Kidney epithelial cell (primary cell): Measurements from ENCODE around the gene MOB4. TPM values are rescaled to one million over a fixed set of nuclear protein-coding genes. Genes with fewer than 3 reads are reported as not detected.
"Not testable (repeated sequence)": the region's sequence is repeated elsewhere in the genome, so short reads cannot be mapped to it uniquely, and the experiment has no call there.

Source experiments
- DNase-seq: peaks from one replicate; pipeline ENCODE4 v3.0.0-alpha.2; 2010; ENCODE audit warnings: low read depth
- H3K27me3 ChIP-seq: 2 replicates; pipeline ENCODE4 v1.6.0; 2011; ENCODE audit warnings: low read length; ENCODE audit not compliant: control insufficient read depth, insufficient read depth
- H3K36me3 ChIP-seq: 2 replicates; pipeline ENCODE4 v1.5.1; 2011; ENCODE audit warnings: low read length; ENCODE audit not compliant: control insufficient read depth, insufficient read depth
- H3K4me3 ChIP-seq: 2 replicates; pipeline ENCODE4 v1.5.1; 2011; ENCODE audit warnings: low read depth, mild to moderate bottlenecking, control low read depth, low read length
- total RNA-seq: library from RNA; depleted of rRNA; stranded (reverse); fragments of >200 nt; gene quantifications from 2 replicates; pipeline ENCODE4 v1.2.3, GENCODE V29; 2015
- TF ChIP-seq, protein P1 (sequence below): IDR thresholded peaks from 2 replicates; pipeline ENCODE4 v1.5.1; 2011; ENCODE audit warnings: mild to moderate bottlenecking, moderate library complexity, low read length, control low read depth, inconsistent platforms; ENCODE audit not compliant: insufficient read depth, poor library complexity, severe bottlenecking

Gene MOB4
- total RNA-seq, 1 donor from 2014 or later, result 37.1 TPM

DNA sequence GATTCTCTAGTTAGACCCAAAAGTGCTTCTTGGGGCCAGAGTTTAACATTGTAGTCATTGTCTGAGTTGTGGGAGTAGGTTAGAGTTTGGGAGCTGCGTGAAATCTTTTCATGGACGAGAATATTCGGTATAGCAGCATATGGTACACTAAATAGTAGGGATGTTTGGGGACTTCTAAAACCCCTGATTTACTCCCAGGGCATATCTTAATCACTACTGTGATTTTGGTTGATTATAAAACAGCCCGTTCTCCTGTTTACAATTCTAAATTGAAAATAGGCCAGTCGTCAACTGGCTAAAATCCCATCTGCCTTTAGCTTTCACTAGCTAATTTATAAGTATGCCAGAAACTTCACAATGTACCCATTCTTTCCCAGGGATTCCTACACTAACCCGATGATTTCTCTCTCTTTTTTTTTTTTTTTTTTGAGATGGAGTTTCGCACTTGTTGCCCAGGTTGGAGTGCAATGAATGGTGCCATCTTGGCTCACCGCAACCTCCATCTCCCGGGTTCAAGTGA, 44.3 kb downstream of the MOB4 start:
- Histone ChIP-seq H3K36me3 (no peaks in the 10 kb centered on the region), H3K27me3 (no peaks in the 10 kb centered on the region), H3K4me3 (no peak overlapping the region)
- no peak for DNase-seq
- TF ChIP-seq, protein P1, sequence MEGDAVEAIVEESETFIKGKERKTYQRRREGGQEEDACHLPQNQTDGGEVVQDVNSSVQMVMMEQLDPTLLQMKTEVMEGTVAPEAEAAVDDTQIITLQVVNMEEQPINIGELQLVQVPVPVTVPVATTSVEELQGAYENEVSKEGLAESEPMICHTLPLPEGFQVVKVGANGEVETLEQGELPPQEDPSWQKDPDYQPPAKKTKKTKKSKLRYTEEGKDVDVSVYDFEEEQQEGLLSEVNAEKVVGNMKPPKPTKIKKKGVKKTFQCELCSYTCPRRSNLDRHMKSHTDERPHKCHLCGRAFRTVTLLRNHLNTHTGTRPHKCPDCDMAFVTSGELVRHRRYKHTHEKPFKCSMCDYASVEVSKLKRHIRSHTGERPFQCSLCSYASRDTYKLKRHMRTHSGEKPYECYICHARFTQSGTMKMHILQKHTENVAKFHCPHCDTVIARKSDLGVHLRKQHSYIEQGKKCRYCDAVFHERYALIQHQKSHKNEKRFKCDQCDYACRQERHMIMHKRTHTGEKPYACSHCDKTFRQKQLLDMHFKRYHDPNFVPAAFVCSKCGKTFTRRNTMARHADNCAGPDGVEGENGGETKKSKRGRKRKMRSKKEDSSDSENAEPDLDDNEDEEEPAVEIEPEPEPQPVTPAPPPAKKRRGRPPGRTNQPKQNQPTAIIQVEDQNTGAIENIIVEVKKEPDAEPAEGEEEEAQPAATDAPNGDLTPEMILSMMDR, result no peak

DNA sequence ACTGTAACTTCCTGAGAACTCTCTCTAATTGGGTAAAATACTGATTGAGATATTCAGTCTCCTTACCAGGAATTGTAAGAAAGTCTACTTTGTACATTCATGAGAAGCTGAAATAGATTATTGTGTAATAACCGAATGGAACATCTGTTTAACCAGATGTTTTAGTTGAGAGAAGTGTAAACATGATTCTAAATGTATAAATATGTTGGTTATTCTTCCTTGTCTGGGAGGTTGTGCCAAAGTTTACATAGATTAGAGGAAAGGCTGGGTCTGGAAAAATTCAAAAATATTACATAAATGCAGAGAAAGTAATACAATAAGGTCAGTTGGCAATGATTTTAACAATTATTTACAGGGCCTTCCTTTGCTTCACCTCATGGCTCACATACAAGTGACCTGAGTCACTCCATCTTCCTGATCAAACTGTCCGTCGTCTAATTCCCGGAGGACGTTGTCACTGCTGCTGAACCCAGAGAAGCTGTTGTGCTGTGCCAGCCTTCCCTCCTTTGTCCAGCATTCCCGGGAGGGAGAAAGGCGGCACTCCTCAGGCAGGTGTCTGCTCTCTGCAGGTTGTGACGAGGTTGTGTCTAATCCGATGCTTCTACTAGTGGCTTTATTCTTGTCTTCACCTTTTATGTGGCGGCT, 55.9 kb downstream of the MOB4 start:
- TF ChIP-seq, protein P1, result no peak
- H3K27me3 ChIP-seq, result no peaks in the 10 kb centered on the region
- no peak overlapping the region for H3K4me3 ChIP-seq
- peak; percentile 45 for DNase-seq
- H3K36me3 ChIP-seq, result no peaks in the 10 kb centered on the region

DNA sequence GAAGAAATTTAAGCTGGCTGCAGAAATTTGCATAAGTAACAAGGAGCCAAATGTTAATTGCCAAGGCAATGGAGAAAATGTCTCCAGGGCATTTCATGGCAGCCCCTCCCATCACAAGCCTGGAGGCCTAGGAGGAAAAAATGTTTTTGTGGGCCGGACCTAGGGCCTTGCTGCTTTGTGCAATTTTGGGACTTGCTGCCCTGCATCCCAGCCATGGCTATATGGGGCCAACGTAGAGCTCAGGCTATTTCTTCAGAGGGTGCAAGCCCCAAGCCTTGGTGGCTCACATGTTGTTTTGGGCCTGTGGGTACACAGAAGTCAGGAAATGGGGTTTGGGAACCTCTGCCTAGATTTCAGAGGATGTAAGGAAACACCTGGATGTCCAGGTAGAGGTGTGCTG, 57.7 kb downstream of the MOB4 start:
- no peak for DNase-seq
- Histone ChIP-seq H3K36me3 (no peaks in the 10 kb centered on the region), H3K27me3 (no peaks in the 10 kb centered on the region), H3K4me3 (no peak overlapping the region)
- TF ChIP-seq, protein P1, result no peak

DNA sequence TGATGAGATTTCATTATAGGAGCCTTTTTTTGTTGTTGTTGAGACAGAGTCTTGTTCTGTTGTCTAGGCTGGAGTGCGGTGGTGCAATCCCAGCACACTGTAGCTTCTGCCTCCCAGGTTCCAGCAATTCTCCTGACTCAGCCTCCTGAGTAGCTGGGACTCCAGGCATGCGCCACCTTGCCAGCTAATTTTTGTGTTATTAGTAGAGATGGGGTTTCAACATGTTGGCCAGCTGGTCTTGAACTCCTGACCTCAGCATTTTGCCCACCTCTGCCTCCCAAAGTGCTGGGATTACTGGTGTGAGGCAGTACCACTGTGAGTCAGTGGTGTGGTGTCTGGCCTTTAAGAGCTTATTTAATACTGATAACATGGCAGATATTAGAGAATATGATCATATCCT, 60.1 kb downstream of the MOB4 start:
- no peak overlapping the region for H3K4me3 ChIP-seq
- no peaks in the 10 kb centered on the region for H3K27me3 ChIP-seq
- TF ChIP-seq, protein P1, result no peak
- no peak for DNase-seq
- H3K36me3 ChIP-seq, result no peaks in the 10 kb centered on the region

DNA sequence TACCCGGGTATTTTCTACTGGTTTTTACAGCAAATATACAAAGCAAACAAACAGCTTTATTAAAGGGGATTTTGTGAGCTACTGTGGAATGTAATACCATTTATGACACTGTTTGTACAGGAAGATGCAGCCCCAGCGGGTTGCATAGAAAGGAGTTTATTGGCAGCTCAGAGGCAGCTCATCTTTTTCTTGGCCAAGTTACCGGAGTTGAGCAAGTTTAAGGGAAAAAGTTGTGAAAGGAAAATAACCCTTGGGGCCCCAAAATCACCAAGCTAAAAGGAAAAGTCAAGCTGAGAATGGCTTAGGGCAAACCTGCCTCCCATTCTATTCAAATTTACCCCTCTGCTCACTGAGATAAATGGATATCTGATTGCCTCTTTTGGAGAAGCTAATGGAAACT, 60.8 kb downstream of the MOB4 start:
- DNase-seq, result no peak
- TF ChIP-seq, protein P1, result no peak
- Histone ChIP-seq H3K27me3 (no peaks in the 10 kb centered on the region), H3K4me3 (no peak overlapping the region), H3K36me3 (no peaks in the 10 kb centered on the region)

DNA sequence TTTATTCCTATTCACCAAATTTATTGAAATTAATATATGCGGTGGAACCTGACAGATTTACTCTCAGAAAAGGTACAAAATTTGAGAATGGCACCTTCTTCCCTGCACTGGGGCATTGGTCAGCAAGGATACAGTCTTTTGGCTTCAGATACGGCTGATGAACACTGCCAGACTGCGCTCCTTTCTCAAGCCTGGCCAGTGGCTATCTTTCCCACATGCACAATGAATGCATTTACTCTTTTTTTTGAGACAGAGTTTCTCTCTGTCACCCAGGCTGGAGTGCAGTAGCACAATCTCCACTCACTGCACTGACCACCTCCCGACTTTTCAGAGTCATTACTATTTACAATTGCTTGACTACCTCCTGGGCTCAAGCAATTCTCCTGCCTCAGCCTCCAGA, 61.6 kb downstream of the MOB4 start:
- Histone ChIP-seq H3K27me3 (no peaks in the 10 kb centered on the region), H3K36me3 (no peaks in the 10 kb centered on the region), H3K4me3 (no peak overlapping the region)
- no peak for DNase-seq
- TF ChIP-seq, protein P1, result no peak

DNA sequence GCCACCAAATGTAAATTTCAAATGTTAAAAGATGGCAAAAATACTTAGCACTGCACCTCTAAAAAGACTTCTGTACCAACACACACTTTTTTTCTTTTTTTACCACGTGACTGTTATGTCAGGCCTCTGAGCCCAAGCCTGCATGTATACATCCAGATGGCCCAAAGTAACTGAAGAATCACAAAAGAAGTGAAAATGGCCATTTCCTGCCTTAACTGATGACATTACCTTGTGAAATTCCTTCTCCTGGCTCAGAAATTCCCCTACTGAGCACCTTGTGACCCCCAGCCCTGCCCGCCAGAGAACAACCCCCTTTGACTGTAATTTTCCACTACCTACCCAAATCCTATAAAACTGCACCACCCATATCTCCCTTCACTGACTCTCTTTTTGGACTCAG, 62.4 kb downstream of the MOB4 start:
- not testable (repeated sequence) for H3K4me3 ChIP-seq, DNase-seq, H3K36me3 ChIP-seq, H3K27me3 ChIP-seq

DNA sequence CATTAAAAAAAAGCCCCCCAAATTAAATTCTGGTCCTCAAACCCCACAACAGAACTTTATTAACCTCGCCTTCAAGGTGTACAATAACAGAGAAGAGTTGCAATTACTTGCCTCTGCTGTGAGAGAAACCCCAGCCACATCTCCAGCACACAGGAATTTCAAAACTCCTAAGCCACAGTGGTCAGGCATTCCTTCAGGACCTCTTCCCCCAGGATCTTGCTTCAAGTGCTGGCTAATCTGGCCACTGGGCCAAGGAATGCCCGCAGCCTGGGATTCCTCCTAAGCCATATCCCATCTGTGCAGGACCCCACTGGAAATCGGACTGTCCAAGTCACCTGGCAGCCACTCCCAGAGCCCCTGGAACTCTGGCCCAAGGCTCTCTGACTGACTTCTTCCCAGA, 64.3 kb downstream of the MOB4 start:
- not testable (repeated sequence) for DNase-seq, H3K27me3 ChIP-seq, H3K4me3 ChIP-seq, H3K36me3 ChIP-seq
